GM21526 (cell line): ENCODE measurements around the gene UGT3A1.
"Not testable (repeated sequence)": the region's sequence is repeated elsewhere in the genome, so short reads cannot be mapped to it uniquely, and the experiment has no call there.

Experiments
- ATAC-seq: cut with Tn5 transposase; IDR thresholded peaks from one replicate; pipeline ENCODE4 v1.9.1; 2021; ENCODE audit warnings: moderate library complexity; ENCODE audit not compliant: unreplicated experiment, low FRiP score

Gene UGT3A1

GRCh38 chr5:35996076-35996475 is 4.9 kb upstream of the UGT3A1 start:
- ATAC-seq, result no peak

DNA sequence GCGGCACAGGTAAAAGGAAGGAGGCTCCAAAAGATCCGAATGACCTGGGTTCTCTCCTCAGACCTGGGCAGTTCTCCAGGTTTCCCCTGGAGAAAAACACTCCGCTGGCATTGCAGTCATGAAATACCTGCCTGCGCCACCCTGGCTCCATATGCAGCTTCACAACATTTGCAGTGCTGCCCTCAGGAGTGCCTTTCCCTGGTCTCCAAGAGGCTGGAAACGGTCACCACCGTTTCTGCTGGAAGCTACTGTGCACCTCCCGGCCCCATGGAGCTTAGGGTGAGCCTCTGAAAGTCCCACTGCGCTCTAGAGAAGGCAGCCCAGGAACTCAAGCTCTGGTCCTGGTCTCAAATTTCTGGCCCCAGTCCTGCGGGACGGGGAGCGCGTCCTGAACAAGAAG is 670 bp downstream of the UGT3A1 start:
- no peak for ATAC-seq

DNA sequence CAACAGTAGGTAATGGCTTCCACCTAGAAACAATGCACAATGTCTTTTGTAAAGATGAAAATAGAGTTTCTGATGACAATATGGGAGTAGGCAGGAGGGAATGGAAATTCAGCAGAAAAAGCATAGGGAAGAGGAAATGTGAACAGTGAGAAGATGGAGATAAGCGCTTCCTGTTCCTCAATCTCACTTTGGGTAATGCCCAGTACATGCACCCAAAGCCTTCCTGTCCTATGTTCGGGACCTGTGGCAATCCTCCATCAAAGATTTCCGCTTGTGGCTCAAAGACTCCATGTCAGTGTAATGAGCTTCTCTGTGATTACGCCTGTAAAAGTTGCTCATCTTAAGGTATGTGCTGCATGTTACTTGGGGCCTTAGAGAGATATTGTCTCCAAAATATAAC is 2.7 kb downstream of the UGT3A1 start:
- no peak for ATAC-seq

GRCh38 chr5:35987776-35988175 is 3.4 kb downstream of the UGT3A1 start:
- no peak for ATAC-seq

DNA sequence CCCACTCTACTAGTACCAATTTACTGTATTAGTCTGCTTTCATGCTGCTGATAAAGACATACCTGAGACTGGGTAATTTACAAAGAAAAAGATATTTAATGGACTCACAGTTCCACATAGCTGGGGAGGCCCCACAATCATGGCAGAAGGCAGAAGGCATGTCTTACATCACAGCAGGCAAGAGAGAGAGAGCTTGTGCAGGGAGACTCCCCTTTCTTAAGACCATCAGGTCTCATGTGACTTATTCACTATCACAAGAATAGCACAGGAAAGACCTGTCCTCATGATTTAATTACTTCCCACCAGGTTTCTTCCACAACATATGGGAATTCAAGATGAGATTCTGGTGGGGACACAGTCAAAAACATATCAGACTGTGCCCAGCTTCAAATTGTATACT is 11.5 kb downstream of the UGT3A1 start:
- no peak for ATAC-seq

GRCh38 chr5:35976859-35977258 is 14.3 kb downstream of the UGT3A1 start:
- ATAC-seq, result not testable (repeated sequence)

GRCh38 chr5:35974570-35974969 is 16.6 kb downstream of the UGT3A1 start:
- ATAC-seq, result no peak

- no peak for ATAC-seq
Measured at GRCh38 chr5:35971878-35972210, 19.3 kb downstream of the UGT3A1 start.

DNA sequence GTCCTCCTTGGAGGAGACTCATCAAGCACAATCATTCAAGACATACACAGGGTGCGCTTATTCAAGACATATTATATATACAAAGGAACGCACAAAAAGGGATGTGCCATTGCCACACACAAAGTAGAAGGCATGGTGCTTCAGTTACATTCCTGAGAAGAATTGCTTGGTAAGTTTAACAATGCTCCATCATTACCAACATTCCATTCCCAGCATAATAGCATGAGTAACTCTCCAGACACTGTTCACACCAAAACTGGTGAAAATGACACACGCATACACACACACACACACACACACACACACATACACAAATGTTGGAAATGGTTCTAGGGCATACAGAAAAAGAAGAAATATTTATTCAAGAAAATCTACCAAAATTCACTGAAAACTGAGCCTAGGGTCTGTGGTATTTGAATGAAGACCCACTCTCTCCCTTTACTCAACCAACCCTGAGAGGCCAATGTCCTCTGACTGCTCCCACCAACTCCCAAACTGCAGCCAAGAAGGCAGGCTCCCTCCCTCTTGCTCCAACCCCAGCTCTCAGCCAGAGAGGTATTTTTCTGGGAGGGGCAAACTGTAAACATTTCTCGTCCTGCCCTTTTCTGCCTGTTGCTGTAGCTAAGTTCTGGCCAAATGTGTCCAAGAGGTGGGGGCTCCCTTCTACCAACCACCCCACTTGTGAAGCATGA is 19.9 kb downstream of the UGT3A1 start:
- ATAC-seq, result no peak

- ATAC-seq, result no peak
Measured at GRCh38 chr5:35963381-35963843, 27.8 kb downstream of the UGT3A1 start.

DNA sequence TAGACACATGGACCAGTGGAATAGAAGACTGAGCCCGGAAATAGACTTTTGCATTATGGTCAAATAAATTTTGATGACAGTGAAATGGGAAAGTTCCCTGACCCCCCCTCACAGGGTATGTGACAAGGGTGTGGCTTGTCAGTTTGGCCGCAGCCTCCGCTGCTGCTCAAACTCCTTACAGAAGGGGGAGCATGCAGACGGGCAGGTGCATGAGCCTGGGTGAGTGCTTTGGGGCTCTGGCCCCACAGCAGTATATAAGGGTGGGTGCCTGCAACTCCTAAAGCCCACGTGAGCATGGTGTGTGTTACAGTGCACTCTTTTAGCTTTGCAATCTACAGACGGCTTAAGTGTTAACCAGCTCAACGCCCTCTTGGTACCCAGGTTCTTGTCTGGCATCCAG is 30.9 kb downstream of the UGT3A1 start:
- ATAC-seq, result no peak

GRCh38 chr5:35956429-35956828 is 34.8 kb downstream of the UGT3A1 start:
- ATAC-seq, result no peak

GRCh38 chr5:35954175-35954574 is 37.0 kb downstream of the UGT3A1 start:
- no peak for ATAC-seq

DNA sequence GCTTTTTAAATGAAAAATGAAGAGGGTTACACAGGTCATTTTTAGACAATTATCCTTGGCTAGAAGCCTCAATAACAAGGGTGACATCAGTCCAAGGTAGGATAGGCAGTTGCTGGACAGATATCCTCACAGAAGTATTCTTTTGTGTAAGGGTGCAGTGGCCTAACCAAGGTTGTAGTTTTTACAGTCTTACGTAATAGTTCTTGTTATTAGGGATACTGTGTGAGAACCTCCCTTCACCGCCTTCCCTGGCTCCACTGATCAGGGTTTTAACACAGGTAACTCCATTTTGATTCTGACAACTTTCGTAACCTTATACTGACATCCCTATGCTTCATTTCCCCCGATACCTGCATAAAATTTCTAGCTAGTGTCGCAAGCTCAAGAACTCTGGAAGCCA is 44.1 kb downstream of the UGT3A1 start:
- no peak for ATAC-seq

DNA sequence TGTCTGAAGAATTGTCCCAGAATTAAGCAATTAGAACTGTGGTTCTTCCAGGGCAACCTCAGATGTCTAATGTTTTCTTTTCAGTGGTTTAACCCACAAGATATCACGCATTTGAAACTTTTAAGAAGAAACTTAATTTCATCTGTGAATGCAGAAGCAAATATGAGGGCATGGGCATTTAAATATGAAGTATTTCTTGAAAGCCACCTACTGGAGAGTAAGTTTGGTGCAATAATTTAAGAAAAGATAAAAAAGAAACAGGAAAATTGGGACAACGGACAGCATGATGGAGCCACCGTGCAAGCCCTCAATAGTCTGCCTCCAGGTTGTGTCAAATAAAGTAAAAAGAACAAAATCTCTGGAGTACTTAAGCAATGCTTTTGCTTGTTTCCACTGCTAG is 51.6 kb downstream of the UGT3A1 start:
- ATAC-seq, result no peak

GRCh38 chr5:35938568-35939227 is 52.5 kb downstream of the UGT3A1 start, which contains the start of gene CAPSL:
Gene CAPSL (minus strand): TSS chr5:35938622. CDS start chr5:35921120, 17,502 bp downstream.
- ATAC-seq, result no peak

GRCh38 chr5:35926389-35927051 is 64.7 kb downstream of the UGT3A1 start:
- peak; percentile 57 for ATAC-seq

- peak; percentile 78 for ATAC-seq
Measured at GRCh38 chr5:35924950-35925722, 66.1 kb downstream of the UGT3A1 start.

DNA sequence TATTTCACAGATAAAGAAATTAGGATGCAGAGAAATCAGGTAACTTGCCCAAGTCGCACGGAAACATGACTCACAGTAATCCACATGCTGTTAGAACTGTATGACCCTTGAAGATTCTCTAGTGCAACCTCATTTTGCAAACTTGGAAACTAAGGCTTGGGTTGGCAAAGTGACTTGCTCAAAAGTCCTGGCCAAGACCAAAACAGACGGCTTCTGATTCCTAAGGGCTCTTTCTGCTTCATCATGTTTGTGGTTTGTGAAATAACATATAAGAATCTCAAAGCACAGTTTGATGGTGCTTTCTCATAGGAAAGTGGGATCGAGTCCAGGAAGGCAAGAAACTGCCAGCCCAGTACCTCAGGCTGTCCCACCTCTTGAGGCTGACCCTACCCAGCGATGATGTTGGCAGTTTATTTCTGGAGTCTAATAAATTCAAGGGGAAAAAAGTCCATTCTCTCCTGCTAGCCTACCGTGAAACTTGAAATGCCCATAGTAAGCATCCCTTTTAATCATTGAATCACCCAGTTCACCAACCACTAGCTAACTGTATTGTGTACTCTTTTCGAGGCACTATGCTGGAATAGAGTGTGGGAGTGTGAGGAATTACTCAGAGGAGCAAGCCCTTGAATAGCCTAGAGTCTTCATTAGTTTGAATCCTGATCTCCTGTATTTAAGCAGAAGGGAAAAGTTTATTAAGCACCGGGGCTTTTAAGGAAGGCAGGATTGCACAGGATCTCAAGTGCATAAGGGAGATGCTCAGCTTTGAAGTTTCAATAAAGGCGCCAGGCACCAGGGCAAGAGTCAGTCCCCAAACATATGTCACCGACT is 66.9 kb downstream of the UGT3A1 start:
- ATAC-seq, result no peak

DNA sequence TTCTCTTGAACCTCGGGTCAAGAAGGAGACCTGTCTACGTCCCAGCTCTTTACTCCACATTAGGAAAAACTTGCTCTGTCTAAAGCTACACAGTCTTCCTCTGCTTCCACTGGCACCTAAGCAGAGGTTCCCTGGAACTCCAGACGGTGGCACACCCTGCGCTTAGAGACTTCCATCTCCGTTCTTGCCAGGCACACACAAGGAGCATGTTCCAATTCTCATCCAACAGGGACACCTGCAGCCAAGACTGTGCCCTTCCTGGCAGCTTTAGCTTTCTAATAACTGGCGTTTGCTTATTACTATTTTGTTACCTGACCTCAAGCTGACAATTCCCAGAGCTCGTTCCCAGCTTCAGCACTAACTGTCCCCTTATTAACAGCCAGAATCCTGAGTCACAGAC is 68.7 kb downstream of the UGT3A1 start:
- ATAC-seq, result no peak
